GM18909 (cell line): ENCODE measurements around the gene ARMC10.
"Not testable (repeated sequence)": the region's sequence is repeated elsewhere in the genome, so short reads cannot be mapped to it uniquely, and the experiment has no call there.

Source experiments
- ATAC-seq: cut with Tn5 transposase; IDR thresholded peaks from one replicate; pipeline ENCODE4 v1.9.1; 2021; ENCODE audit warnings: mild to moderate bottlenecking; ENCODE audit not compliant: unreplicated experiment, poor library complexity

Gene ARMC10

GRCh38 chr7:103121641-103122040, 46.7 kb downstream of the ARMC10 start:
- ATAC-seq: no peak

- no peak for ATAC-seq
Measured at GRCh38 chr7:103123529-103123928, 48.6 kb downstream of the ARMC10 start.

GRCh38 chr7:103124429-103124979, 49.6 kb downstream of the ARMC10 start:
- ATAC-seq: no peak

- no peak for ATAC-seq
Measured at GRCh38 chr7:103127006-103127405, 52.1 kb downstream of the ARMC10 start.

GRCh38 chr7:103129702-103130549, 55.0 kb downstream of the ARMC10 start:
- ATAC-seq: no peak

GRCh38 chr7:103130901-103131624, 56.1 kb downstream of the ARMC10 start:
- ATAC-seq: no peak

GRCh38 chr7:103132995-103133688, 58.2 kb downstream of the ARMC10 start:
- no peak for ATAC-seq

GRCh38 chr7:103134836-103135554, 60.1 kb downstream of the ARMC10 start:
- no peak for ATAC-seq

GRCh38 chr7:103140061-103140460, 65.1 kb downstream of the ARMC10 start:
- no peak for ATAC-seq

GRCh38 chr7:103140685-103141084, 65.7 kb downstream of the ARMC10 start:
- ATAC-seq: no peak

- ATAC-seq: no peak
Measured at GRCh38 chr7:103141753-103142404, 66.9 kb downstream of the ARMC10 start.

GRCh38 chr7:103142494-103142893, 67.6 kb downstream of the ARMC10 start:
- no peak for ATAC-seq

GRCh38 chr7:103143868-103144267, 68.9 kb downstream of the ARMC10 start:
- ATAC-seq: no peak

GRCh38 chr7:103144754-103145153, 69.8 kb downstream of the ARMC10 start:
- ATAC-seq: not testable (repeated sequence)

- no peak for ATAC-seq
Measured at GRCh38 chr7:103148131-103148993, 73.4 kb downstream of the ARMC10 start.
